ENCODE results near the gene ACCS. TPM values are rescaled to one million over a fixed set of nuclear protein-coding genes. Genes with fewer than 3 reads are reported as not detected.

The ACCS gene
- total RNA-seq, 1 donor from 2014 or later = 14.2 TPM

DNA sequence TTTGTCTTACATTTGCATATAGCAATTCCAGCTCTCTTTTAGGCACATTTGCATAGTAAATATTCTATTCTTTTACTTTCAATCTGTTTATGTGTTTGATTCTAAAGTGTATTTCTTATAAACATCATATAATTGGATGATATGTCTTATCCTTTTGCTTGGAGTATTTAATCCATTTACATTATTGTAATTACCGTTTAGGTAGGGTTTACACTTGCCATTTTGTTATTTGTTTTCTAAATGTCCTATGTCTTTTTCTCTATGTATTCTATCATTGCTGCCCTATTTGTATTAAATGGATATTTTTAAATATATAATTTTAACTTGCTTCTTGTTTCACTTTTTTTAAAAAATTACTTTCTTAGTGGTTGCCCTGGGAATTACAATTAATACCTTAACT is 41.1 kb upstream of the ACCS start:
- H3K9me3 Mint-ChIP-seq = peaks cover 6% of the 10 kb centered on the region
- peaks cover 35% of the 10 kb centered on the region for H3K27me3 Mint-ChIP-seq
- H3K4me3 Mint-ChIP-seq = no peak overlapping the region
- TF ChIP-seq, protein P1, sequence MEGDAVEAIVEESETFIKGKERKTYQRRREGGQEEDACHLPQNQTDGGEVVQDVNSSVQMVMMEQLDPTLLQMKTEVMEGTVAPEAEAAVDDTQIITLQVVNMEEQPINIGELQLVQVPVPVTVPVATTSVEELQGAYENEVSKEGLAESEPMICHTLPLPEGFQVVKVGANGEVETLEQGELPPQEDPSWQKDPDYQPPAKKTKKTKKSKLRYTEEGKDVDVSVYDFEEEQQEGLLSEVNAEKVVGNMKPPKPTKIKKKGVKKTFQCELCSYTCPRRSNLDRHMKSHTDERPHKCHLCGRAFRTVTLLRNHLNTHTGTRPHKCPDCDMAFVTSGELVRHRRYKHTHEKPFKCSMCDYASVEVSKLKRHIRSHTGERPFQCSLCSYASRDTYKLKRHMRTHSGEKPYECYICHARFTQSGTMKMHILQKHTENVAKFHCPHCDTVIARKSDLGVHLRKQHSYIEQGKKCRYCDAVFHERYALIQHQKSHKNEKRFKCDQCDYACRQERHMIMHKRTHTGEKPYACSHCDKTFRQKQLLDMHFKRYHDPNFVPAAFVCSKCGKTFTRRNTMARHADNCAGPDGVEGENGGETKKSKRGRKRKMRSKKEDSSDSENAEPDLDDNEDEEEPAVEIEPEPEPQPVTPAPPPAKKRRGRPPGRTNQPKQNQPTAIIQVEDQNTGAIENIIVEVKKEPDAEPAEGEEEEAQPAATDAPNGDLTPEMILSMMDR (conservative IDR thresholded peaks at IDR 0.05) = peak; percentile 60
- peaks cover 1% of the 10 kb centered on the region for H3K4me1 Mint-ChIP-seq (ENCODE audit: unreplicated experiment)
- no peak overlapping the region for H3K27ac Mint-ChIP-seq
- no peak for DNase-seq (ENCODE audit: extremely low spot score, unreplicated experiment)
- no peaks in the 10 kb centered on the region for H3K36me3 Mint-ChIP-seq

DNA sequence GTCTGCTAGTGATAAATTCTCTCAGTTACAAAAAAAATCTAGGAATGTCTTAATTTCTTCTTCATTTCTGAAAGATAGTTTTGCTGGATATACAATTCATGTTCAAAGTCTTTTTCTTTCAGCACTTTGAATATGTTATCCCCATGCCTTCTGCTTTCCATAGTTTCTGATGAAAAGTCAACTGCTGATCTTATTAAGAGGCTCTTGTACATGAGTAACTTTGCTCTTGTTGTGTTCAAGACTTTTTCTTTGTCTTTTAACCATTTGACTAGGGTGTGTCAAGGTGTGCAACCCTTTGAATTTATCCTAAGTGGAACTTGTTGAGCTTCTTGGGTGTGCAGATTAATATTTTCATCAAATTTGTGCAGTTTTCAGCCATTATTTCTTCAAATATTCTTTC is 40.3 kb upstream of the ACCS start:
- Mint-ChIP-seq H3K27me3 (peaks cover 30% of the 10 kb centered on the region), H3K36me3 (no peaks in the 10 kb centered on the region), H3K27ac (no peak overlapping the region), H3K4me3 (no peak overlapping the region), H3K4me1 (ENCODE audit: unreplicated experiment) (peaks cover 8% of the 10 kb centered on the region), H3K9me3 (peaks cover 6% of the 10 kb centered on the region)
- TF ChIP-seq, protein P1 (conservative IDR thresholded peaks at IDR 0.05) = no peak
- DNase-seq (ENCODE audit: extremely low spot score, unreplicated experiment) = no peak

DNA sequence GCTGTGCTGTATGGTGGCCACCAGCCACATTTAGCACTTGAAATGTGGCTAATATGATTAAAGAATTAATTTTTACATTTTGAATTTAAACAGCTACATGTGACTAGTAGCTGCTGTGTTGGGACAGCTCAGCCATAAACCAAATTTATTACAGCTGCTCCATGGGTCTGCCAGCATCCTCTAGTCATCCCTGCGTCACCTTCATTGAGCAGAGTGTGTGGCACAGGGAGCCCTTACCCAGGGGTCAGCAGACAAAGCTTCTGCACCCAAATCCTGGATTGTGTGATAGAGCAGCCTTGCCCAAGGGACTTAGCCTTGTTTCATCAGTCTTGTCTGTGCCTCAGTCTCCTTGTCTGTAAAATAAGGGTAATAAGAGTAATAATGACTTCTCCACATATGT is 37.7 kb upstream of the ACCS start:
- H3K4me3 Mint-ChIP-seq = no peak overlapping the region
- no peak overlapping the region for H3K27ac Mint-ChIP-seq
- DNase-seq (ENCODE audit: extremely low spot score, unreplicated experiment) = peak; percentile 24
- peaks cover 9% of the 10 kb centered on the region for H3K4me1 Mint-ChIP-seq (ENCODE audit: unreplicated experiment)
- TF ChIP-seq, protein P1 (conservative IDR thresholded peaks at IDR 0.05) = no peak
- H3K36me3 Mint-ChIP-seq = no peaks in the 10 kb centered on the region
- peaks cover 6% of the 10 kb centered on the region for H3K9me3 Mint-ChIP-seq
- H3K27me3 Mint-ChIP-seq = peaks cover 21% of the 10 kb centered on the region

DNA sequence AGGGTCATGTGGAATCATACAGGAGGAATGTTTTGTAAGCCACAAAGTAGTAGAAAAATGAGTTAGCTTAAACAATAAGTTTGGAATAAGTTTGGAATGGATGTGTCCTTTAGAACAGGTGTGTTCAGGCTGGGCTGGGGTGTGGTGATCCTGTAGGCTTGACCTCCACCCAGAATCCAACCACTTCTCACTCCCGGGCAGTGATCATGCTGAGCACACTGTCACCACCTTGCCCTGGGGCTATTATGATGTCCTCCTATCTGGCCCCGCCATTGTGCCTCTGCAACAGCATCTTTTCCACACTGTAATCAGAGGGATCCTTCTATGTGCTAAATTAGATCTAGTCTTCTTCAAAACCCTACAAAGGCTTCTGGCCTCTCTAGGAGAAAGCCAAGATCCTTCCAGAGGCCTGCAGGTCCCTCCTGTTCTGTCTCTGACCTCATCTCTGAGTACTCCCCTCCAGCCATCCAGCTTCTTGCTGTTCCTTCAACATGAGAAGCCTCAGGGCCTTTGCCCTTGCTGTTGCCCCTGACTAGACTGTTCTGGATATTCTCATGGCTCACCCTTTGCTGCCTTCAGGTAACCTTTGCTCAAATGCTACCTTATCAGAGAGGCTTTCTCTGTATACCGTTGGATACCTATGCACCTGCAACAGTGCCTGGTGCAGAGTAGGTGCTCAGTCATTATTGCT is 37.1 kb upstream of the ACCS start:
- peaks cover 9% of the 10 kb centered on the region for H3K4me1 Mint-ChIP-seq (ENCODE audit: unreplicated experiment)
- H3K4me3 Mint-ChIP-seq = no peak overlapping the region
- peaks cover 6% of the 10 kb centered on the region for H3K9me3 Mint-ChIP-seq
- TF ChIP-seq, protein P1 (conservative IDR thresholded peaks at IDR 0.05) = no peak
- DNase-seq (ENCODE audit: extremely low spot score, unreplicated experiment) = peak; percentile 36
- H3K27me3 Mint-ChIP-seq = peaks cover 24% of the 10 kb centered on the region
- H3K27ac Mint-ChIP-seq = no peak overlapping the region
- no peaks in the 10 kb centered on the region for H3K36me3 Mint-ChIP-seq

DNA sequence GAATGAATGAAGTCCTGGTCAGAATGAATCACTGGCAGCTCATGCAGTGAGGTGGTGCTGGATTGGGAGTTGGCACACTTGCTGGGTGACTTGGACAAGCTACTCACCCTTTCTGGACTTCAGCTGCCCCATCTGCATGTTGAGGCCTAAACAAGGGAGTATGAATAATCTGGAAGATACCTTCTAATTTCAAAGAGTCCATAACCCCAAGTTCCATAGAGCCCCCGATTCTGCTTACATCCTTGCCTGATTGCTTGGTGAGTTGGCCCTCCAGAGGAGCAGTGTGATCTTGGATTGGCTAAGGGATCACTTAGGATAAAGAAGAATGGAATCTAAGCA is 36.6 kb upstream of the ACCS start:
- Mint-ChIP-seq H3K9me3 (peaks cover 6% of the 10 kb centered on the region), H3K27ac (no peak overlapping the region), H3K4me3 (no peak overlapping the region), H3K27me3 (peaks cover 20% of the 10 kb centered on the region), H3K36me3 (no peaks in the 10 kb centered on the region), H3K4me1 (ENCODE audit: unreplicated experiment) (peaks cover 9% of the 10 kb centered on the region)
- TF ChIP-seq, protein P1 (conservative IDR thresholded peaks at IDR 0.05) = no peak
- no peak for DNase-seq (ENCODE audit: extremely low spot score, unreplicated experiment)
